Breast epithelium (tissue), 3 donors: ENCODE measurements around the gene DNAAF8.

Experiments
- CTCF ChIP-seq, 3 donors: fragments of 450-650 bp; IDR thresholded peaks; one replicate each; pipeline ENCODE4 v1.5.1; 2016 to 2017; ENCODE audit warnings: antibody characterized with exemption in 3 of 3, mild to moderate bottlenecking in 3 of 3, moderate library complexity in 3 of 3
- POLR2A ChIP-seq: fragments of 450-650 bp; IDR thresholded peaks from one replicate; pipeline ENCODE4 v1.6.1; 2016; ENCODE audit warnings: antibody characterized with exemption, mild to moderate bottlenecking, moderate library complexity
- POLR2AphosphoS5 ChIP-seq, 3 donors: sonication (generic); formaldehyde crosslinking; IDR thresholded peaks; one replicate each; pipeline ENCODE4 v1.6.1; 2017; ENCODE audit warnings: antibody characterized with exemption in 3 of 3

GRCh38 chr16:4790871-4791270 lies 56.5 kb downstream of the DNAAF8 start:
- TF ChIP-seq POLR2A: no peak
- TF ChIP-seq CTCF (IDR thresholded peaks at IDR 0.05): no peak
- no peak for TF ChIP-seq POLR2AphosphoS5 (IDR thresholded peaks at IDR 0.05)
